CD8-positive, alpha-beta memory T cell (primary cell): ENCODE measurements around the gene NAA20. TPM values are rescaled to one million over a fixed set of nuclear protein-coding genes. Genes with fewer than 3 reads are reported as not detected.
"Not testable (repeated sequence)": the region's sequence is repeated elsewhere in the genome, so short reads cannot be mapped to it uniquely, and the experiment has no call there.

Experiments used
- CTCF ChIA-PET: fragments of 350-600 bp; sonication (Branson Sonifier 250); formaldehyde crosslinking; loops from one replicate; lab custom pipeline; 2021; ENCODE audit warnings: antibody characterized with exemption; lab: Charles Lee
- POLR2A ChIA-PET: fragments of 350-600 bp; sonication (Branson Sonifier 250); formaldehyde crosslinking; loops from one replicate; lab custom pipeline; 2021; ENCODE audit warnings: antibody characterized with exemption; lab: Charles Lee
- DNase-seq, 5 donors: peaks; one replicate each; pipeline versions ENCODE4 v3.0.0 to v3.0.0-alpha.2; 2020 to 2022; ENCODE audit warnings: mixed read lengths in 1 of 5
- H3K27ac ChIP-seq: one replicate; pipeline ENCODE4 v1.7.0; 2013; ENCODE audit warnings: low read depth, mild to moderate bottlenecking, low read length, moderate library complexity
- H3K27me3 ChIP-seq: 2 replicates; pipeline ENCODE4 v1.7.0; 2013; ENCODE audit warnings: low read length, mild to moderate bottlenecking; ENCODE audit not compliant: insufficient read depth, poor library complexity, severe bottlenecking
- H3K36me3 ChIP-seq: 2 replicates; pipeline ENCODE4 v1.7.0; 2013; ENCODE audit warnings: mild to moderate bottlenecking, low read length, moderate library complexity; ENCODE audit not compliant: insufficient read depth
- H3K4me1 ChIP-seq: 2 replicates; pipeline ENCODE4 v1.7.0; 2013; ENCODE audit warnings: mild to moderate bottlenecking, low read length, moderate library complexity; ENCODE audit not compliant: insufficient read depth
- H3K4me3 ChIP-seq: 2 replicates; pipeline ENCODE4 v1.7.0; 2013; ENCODE audit warnings: mild to moderate bottlenecking, low read length
- H3K9me3 ChIP-seq: 2 replicates; pipeline ENCODE4 v1.7.0; 2013; ENCODE audit warnings: mild to moderate bottlenecking, low read length
- H3K27ac Mint-ChIP-seq, 8 donors: one replicate each; pipeline ENCODE4 v1.8.0; 2020 to 2021; ENCODE audit warnings: mixed read lengths in 8 of 8, mild to moderate bottlenecking in 6 of 8, inconsistent platforms in 3 of 8, moderate library complexity in 3 of 8
- H3K27me3 Mint-ChIP-seq, 2 donors: one replicate each; pipeline ENCODE4 v1.8.0; 2020 to 2021; ENCODE audit warnings: mixed read lengths in 2 of 2, mild to moderate bottlenecking in 1 of 2, moderate library complexity in 1 of 2
- H3K36me3 Mint-ChIP-seq, 3 donors: one replicate each; pipeline ENCODE4 v1.8.0; 2020 to 2021; ENCODE audit warnings: mixed read lengths in 3 of 3, inconsistent platforms in 1 of 3, mild to moderate bottlenecking in 1 of 3
- H3K4me1 Mint-ChIP-seq, 3 donors: one replicate each; pipeline ENCODE4 v1.8.0; 2020 to 2021; ENCODE audit warnings: mixed read lengths in 3 of 3, inconsistent platforms in 1 of 3, mild to moderate bottlenecking in 1 of 3
- H3K4me3 Mint-ChIP-seq, 7 donors: one replicate each; pipeline ENCODE4 v1.8.0; 2020 to 2021; ENCODE audit warnings: mixed read lengths in 7 of 7, mild to moderate bottlenecking in 6 of 7, moderate library complexity in 4 of 7, inconsistent platforms in 2 of 7
- H3K9me3 Mint-ChIP-seq, 5 donors: one replicate each; pipeline ENCODE4 v1.8.0; 2020 to 2022; ENCODE audit warnings: mixed read lengths in 5 of 5, mild to moderate bottlenecking in 3 of 5, moderate library complexity in 2 of 5, inconsistent platforms in 1 of 5
- polyA plus RNA-seq: library from polyadenylated mRNA; unstranded; fragments of 300-500 nt; fragmentation: Illumina TruSeq; gene quantifications from one replicate; pipeline ENCODE4 v1.2.3, GENCODE V29; 2021
- total RNA-seq, 2 experiments: library from RNA; stranded (reverse); gene quantifications; one replicate each; pipeline ENCODE4 v1.2.3, GENCODE V29; 2021

The NAA20 gene
- total and polyA plus RNA-seq, 3 experiments from 2014 or later = 69.8 to 99.6 (median 98.8) TPM

GRCh38 chr20:20003031-20003954, 13.9 kb upstream of the NAA20 start:
- Histone ChIP-seq H3K36me3 (no peaks in the 10 kb centered on the region), H3K27me3 (no peaks in the 10 kb centered on the region), H3K27ac (no peak overlapping the region), H3K4me3 (peak overlapping the region; percentile 17), H3K4me1 (peaks cover 7% of the 10 kb centered on the region), H3K9me3 (no peaks in the 10 kb centered on the region)
- Mint-ChIP-seq H3K27me3 (peaks cover 27 to 70% of the 10 kb centered on the region in 2 donors), H3K4me1 (peaks cover 13 to 14% (median 13%) of the 10 kb centered on the region in 3 donors), H3K9me3 (peaks cover 0 to 2% (median 0%) of the 10 kb centered on the region in 5 donors), H3K27ac (peak overlapping the region in 1 of 8 donors; percentile 1), H3K4me3 (peak overlapping the region in 6 of 7 donors; percentile 59 to 72 (median 68)), H3K36me3 (peaks cover 0 to 1% (median 0%) of the 10 kb centered on the region in 3 donors)
- DNase-seq = peak in 2 of 5 donors; percentile 1 to 23
- ChIA-PET CTCF (no interaction called here), POLR2A (no interaction called here)

GRCh38 chr20:20003955-20004322, 13.2 kb upstream of the NAA20 start:
- Mint-ChIP-seq H3K4me3 (peak overlapping the region in 4 of 7 donors; percentile 59 to 72 (median 68)), H3K4me1 (peaks cover 13 to 14% (median 13%) of the 10 kb centered on the region in 3 donors), H3K27me3 (peaks cover 28 to 69% of the 10 kb centered on the region in 2 donors)
- H3K27ac ChIP-seq, H3K27me3 ChIP-seq, H3K4me1 ChIP-seq, H3K36me3 ChIP-seq, POLR2A ChIA-PET, H3K36me3 Mint-ChIP-seq, H3K9me3 ChIP-seq, CTCF ChIA-PET, H3K27ac Mint-ChIP-seq, DNase-seq, H3K9me3 Mint-ChIP-seq: not testable (repeated sequence)
- H3K4me3 ChIP-seq = peak overlapping the region; percentile 17

- H3K36me3 ChIP-seq = no peaks in the 10 kb centered on the region
- H3K9me3 ChIP-seq = no peaks in the 10 kb centered on the region
- ChIA-PET CTCF (no interaction called here), POLR2A (no interaction called here)
- no peak overlapping the region for H3K27ac Mint-ChIP-seq
- H3K36me3 Mint-ChIP-seq = peaks cover 0 to 1% (median 0%) of the 10 kb centered on the region in 3 donors
- H3K27me3 Mint-ChIP-seq = peaks cover 32 to 76% of the 10 kb centered on the region in 2 donors
- peaks cover 0 to 2% (median 0%) of the 10 kb centered on the region in 5 donors for H3K9me3 Mint-ChIP-seq
- H3K4me3 ChIP-seq = no peak overlapping the region
- DNase-seq = no peak
- H3K27ac ChIP-seq = no peak overlapping the region
- H3K4me1 Mint-ChIP-seq = peaks cover 13 to 14% (median 13%) of the 10 kb centered on the region in 3 donors
- peaks cover 7% of the 10 kb centered on the region for H3K4me1 ChIP-seq
- no peaks in the 10 kb centered on the region for H3K27me3 ChIP-seq
- H3K4me3 Mint-ChIP-seq = no peak overlapping the region
These were observed 11.8 kb upstream of the NAA20 start for GRCh38 chr20:20005342-20005741.

GRCh38 chr20:20009784-20010253, 7.3 kb upstream of the NAA20 start:
- H3K4me1 ChIP-seq = no peaks in the 10 kb centered on the region
- peaks cover 17 to 46% of the 10 kb centered on the region in 2 donors for H3K27me3 Mint-ChIP-seq
- no peaks in the 10 kb centered on the region for H3K27me3 ChIP-seq
- no peaks in the 10 kb centered on the region for H3K36me3 ChIP-seq
- ChIA-PET POLR2A (interaction anchor here (0.7 kb wide), 1 partner anchor 1952 kb away, joined by 5 read pairs; the partner anchor contains the start of gene OVOL2), CTCF (no interaction called here)
- no peaks in the 10 kb centered on the region for H3K9me3 Mint-ChIP-seq
- no peak overlapping the region for H3K4me3 Mint-ChIP-seq
- H3K27ac Mint-ChIP-seq = no peak overlapping the region
- no peaks in the 10 kb centered on the region for H3K9me3 ChIP-seq
- no peak for DNase-seq
- H3K36me3 Mint-ChIP-seq = peaks cover 0 to 1% (median 0%) of the 10 kb centered on the region in 3 donors
- H3K4me1 Mint-ChIP-seq = peaks cover 0 to 4% (median 4%) of the 10 kb centered on the region in 3 donors
- no peak overlapping the region for H3K4me3 ChIP-seq
- H3K27ac ChIP-seq = no peak overlapping the region

GRCh38 chr20:20010639-20011500, 6.3 kb upstream of the NAA20 start:
- Histone ChIP-seq H3K36me3 (no peaks in the 10 kb centered on the region), H3K4me3 (no peak overlapping the region), H3K9me3 (no peaks in the 10 kb centered on the region), H3K27me3 (no peaks in the 10 kb centered on the region), H3K27ac (no peak overlapping the region), H3K4me1 (no peaks in the 10 kb centered on the region)
- Mint-ChIP-seq H3K27ac (no peak overlapping the region), H3K4me1 (peaks cover 0 to 9% (median 4%) of the 10 kb centered on the region in 3 donors), H3K4me3 (no peak overlapping the region), H3K36me3 (peaks cover 0 to 1% (median 0%) of the 10 kb centered on the region in 3 donors), H3K27me3 (peaks cover 12 to 36% of the 10 kb centered on the region in 2 donors), H3K9me3 (no peaks in the 10 kb centered on the region)
- CTCF ChIA-PET = no interaction called here
- POLR2A ChIA-PET = no interaction called here
- DNase-seq = no peak

GRCh38 chr20:20012541-20012940, 4.6 kb upstream of the NAA20 start:
- Mint-ChIP-seq H3K27ac (peak overlapping the region in 1 of 8 donors; percentile 52), H3K27me3 (peaks cover 10 to 23% of the 10 kb centered on the region in 2 donors), H3K36me3 (peaks cover 0 to 5% (median 0%) of the 10 kb centered on the region in 3 donors), H3K4me1 (peaks cover 7 to 18% (median 9%) of the 10 kb centered on the region in 3 donors), H3K4me3 (no peak overlapping the region), H3K9me3 (no peaks in the 10 kb centered on the region)
- ChIA-PET POLR2A (no interaction called here), CTCF (no interaction called here)
- Histone ChIP-seq H3K9me3 (no peaks in the 10 kb centered on the region), H3K4me3 (no peak overlapping the region), H3K27ac (no peak overlapping the region), H3K4me1 (peaks cover 7% of the 10 kb centered on the region), H3K27me3 (no peaks in the 10 kb centered on the region), H3K36me3 (no peaks in the 10 kb centered on the region)
- no peak for DNase-seq

GRCh38 chr20:20014659-20015058, 2.5 kb upstream of the NAA20 start:
- no peak overlapping the region for H3K27ac ChIP-seq
- Mint-ChIP-seq H3K27me3 (peaks cover 9 to 11% of the 10 kb centered on the region in 2 donors), H3K27ac (peak overlapping the region in 1 of 8 donors; percentile 2), H3K4me1 (peaks cover 24 to 39% (median 28%) of the 10 kb centered on the region in 3 donors), H3K36me3 (peaks cover 0 to 14% (median 3%) of the 10 kb centered on the region in 3 donors), H3K4me3 (peak overlapping the region in 3 of 7 donors; percentile 20 to 64 (median 32)), H3K9me3 (no peaks in the 10 kb centered on the region)
- no peak overlapping the region for H3K4me3 ChIP-seq
- CTCF ChIA-PET = interaction anchor here (3.4 kb wide), 1 partner anchor 37 kb away, joined by 30 read pairs; the partner anchor contains the start of genes CFAP61 and CRNKL1
- POLR2A ChIA-PET = no interaction called here
- peaks cover 23% of the 10 kb centered on the region for H3K4me1 ChIP-seq
- no peaks in the 10 kb centered on the region for H3K27me3 ChIP-seq
- DNase-seq = peak in 1 of 5 donors; percentile 11
- no peaks in the 10 kb centered on the region for H3K9me3 ChIP-seq
- H3K36me3 ChIP-seq = no peaks in the 10 kb centered on the region
